Stomach (tissue), 9 donors: ENCODE measurements around the gene ADAMTS13. TPM values are rescaled to one million over a fixed set of nuclear protein-coding genes. Genes with fewer than 3 reads are reported as not detected.
"Not testable (repeated sequence)": the region's sequence is repeated elsewhere in the genome, so short reads cannot be mapped to it uniquely, and the experiment has no call there.

Experiments
- DNase-seq, 2 donors: peaks; one replicate each; pipeline versions ENCODE4 v3.0.0 to v3.0.0-alpha.2; 2013 to 2019
- H3K27ac ChIP-seq, 5 donors: fragments of 200-600 bp in 4 of 5; sonication (generic) in 4 of 5; one replicate each; pipeline ENCODE4 v1.5.1; 2013 to 2019; ENCODE audit warnings: mild to moderate bottlenecking in 1 of 5, moderate library complexity in 1 of 5
- H3K27me3 ChIP-seq, 3 donors: fragments of 200-600 bp; sonication (generic); one replicate each; pipeline ENCODE4 v1.5.1; 2017 to 2019; ENCODE audit warnings: mixed run types in 1 of 3
- H3K36me3 ChIP-seq, 4 donors: fragments of 200-600 bp; sonication (generic); 1 replicate in 3 of 4; 2 replicates in 1 of 4; pipeline ENCODE4 v1.5.1; 2016 to 2019
- H3K4me1 ChIP-seq, 4 donors: fragments of 200-600 bp; sonication (generic); one replicate each; pipeline ENCODE4 v1.5.1; 2016 to 2019
- H3K4me3 ChIP-seq, 4 donors: fragments of 200-600 bp; sonication (generic) in 3 of 4; one replicate each; pipeline ENCODE4 v1.5.1; 2016 to 2019; ENCODE audit warnings: mild to moderate bottlenecking in 1 of 4
- H3K9me3 ChIP-seq, 4 donors: fragments of 200-600 bp; sonication (generic); one replicate each; pipeline ENCODE4 v1.5.1; 2016 to 2019
- EP300 ChIP-seq: sonication (generic); formaldehyde crosslinking; IDR thresholded peaks from one replicate; pipeline ENCODE4 v1.6.1; 2017; ENCODE audit warnings: antibody characterized with exemption
- POLR2A ChIP-seq, 4 donors: fragments of 450-650 bp; IDR thresholded peaks; one replicate each; pipeline ENCODE4 v1.6.1; 2016; ENCODE audit warnings: antibody characterized with exemption in 4 of 4, control low read depth in 2 of 4, mild to moderate bottlenecking in 1 of 4, moderate library complexity in 1 of 4
- POLR2AphosphoS5 ChIP-seq, 3 donors: sonication (generic); formaldehyde crosslinking; IDR thresholded peaks; one replicate each; pipeline ENCODE4 v1.6.1; 2016; ENCODE audit warnings: antibody characterized with exemption in 3 of 3
- WGBS, 5 donors: extraction: QIAGEN DNeasy Blood & Tissue Kit in 3 of 5; methylation state at CpG; one replicate each; pipeline versions ENCODE4 v1.1.5 to v1.1.7; 2013 to 2018; 5-methylcytosine and 5-hydroxymethylcytosine counted together
- intact Hi-C: fragments of 100-400 bp; cut with DNase I; formaldehyde crosslinking; loops from one replicate; pipeline ENCODE4 v1.15.1; 2023; ENCODE audit warnings: low total_unique reads
- polyA plus RNA-seq, 3 donors: library from polyadenylated mRNA; stranded (reverse); fragments of 200-250 nt; gene quantifications; one replicate each; pipeline ENCODE4 v1.2.3, GENCODE V29; 2013
- total RNA-seq, 5 donors: library from RNA; depleted of rRNA; stranded (reverse); fragments of >200 nt; gene quantifications; one replicate each; pipeline versions ENCODE4 v1.1.0 to v1.2.3, GENCODE V29; 2014 to 2016
- TF ChIP-seq, protein P1 (sequence below), 7 experiments: fragments of 450-650 bp in 4 of 7; fragments of 200-600 bp in 3 of 7; sonication (generic) in 3 of 7; IDR thresholded peaks; one replicate each; pipeline ENCODE4 v1.5.1; 2016 to 2019; ENCODE audit warnings: antibody characterized with exemption in 7 of 7, control low read depth in 2 of 7, mild to moderate bottlenecking in 1 of 7
- donor health status: healthy with polysubstance abuse.
- donor health status: Bipolar disorder and iron deficiency.
- donor health status: healthy.

ADAMTS13 gene
- total and polyA plus RNA-seq, 8 donors = 4.6 to 19.6 (median 7.5) TPM; not detected in 1

DNA sequence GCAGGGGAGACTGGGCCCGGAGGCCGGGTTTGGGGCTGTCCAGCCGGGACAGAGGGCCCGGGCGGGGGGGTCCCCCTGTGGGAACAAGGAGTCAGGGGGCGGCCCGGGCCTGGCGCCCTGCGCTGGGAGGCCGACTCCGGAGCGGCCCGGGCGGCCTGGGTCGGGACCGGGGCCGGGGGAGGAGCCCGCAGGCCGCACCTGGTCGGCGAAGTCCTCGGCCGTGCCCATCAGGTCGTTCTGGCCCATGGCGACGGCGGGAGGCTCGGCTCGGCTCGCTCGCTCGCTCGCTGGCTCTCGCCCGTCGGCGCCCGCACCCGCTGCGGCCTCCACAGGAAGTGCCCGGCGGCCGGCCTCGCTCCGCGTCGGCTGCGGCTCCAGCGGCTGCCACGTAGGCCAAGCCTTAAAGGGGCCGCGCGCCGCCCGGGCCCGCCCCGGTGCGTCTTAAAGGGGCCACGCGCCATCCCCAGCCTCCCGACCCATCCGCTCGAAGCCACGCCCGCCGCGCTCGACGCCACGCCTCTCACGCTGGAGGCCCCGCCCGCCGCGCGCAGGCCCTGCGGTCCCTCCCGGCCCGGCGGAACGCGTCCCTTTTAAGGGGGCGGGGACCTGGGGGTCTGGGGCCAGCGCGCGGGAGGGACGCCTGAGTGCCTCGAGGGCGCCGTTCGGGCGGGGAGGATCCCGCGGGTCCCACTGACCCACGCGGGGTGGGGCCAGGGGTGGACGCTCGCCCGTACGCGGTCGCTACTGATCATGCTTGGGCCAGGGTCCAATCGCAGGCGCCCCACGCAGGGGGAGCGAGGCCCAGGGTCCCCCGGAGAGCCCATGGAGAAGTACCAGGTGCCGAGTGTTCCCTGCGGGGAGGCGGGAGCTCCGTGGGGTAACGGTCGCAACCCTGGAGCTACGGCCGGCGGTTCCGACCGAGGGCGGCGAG, 46.2 kb upstream of the ADAMTS13 start, which contains the start of the genes STKLD1 and SURF4:
Gene STKLD1, plus strand, starts transcription at position 643 of the 931 bp plus-strand sequence. Its CDS starts 108 bp downstream, at position 751.
Gene SURF4, minus strand, starts transcription at position 337 of the 931 bp plus-strand sequence. Its CDS starts 91 bp downstream, at position 246.
- H3K4me3 ChIP-seq = peak within 1 kb of the TSS; percentile 70 to 89 (median 84)
- WGBS, 5 donors = 0 to 1% (median 1%) methylated on average over 63 to 120 of the region's 120 CpGs; no CpG with 5 or more reads in 1 of the 5 donors
- intact Hi-C loops = no loop called here
- H3K27me3 ChIP-seq = no peaks in the 10 kb centered on the region
- H3K4me1 ChIP-seq = peaks cover 40 to 61% (median 57%) of the 10 kb centered on the region in 4 donors
- H3K9me3 ChIP-seq = no peaks in the 10 kb centered on the region
- TF ChIP-seq POLR2AphosphoS5 (IDR thresholded peaks at IDR 0.05) (peak; percentile 61 to 91 (median 88)), EP300 (no peak)
- H3K36me3 ChIP-seq = peaks cover 11 to 17% (median 15%) of the 10 kb centered on the region in 4 donors
- H3K27ac ChIP-seq = peak within 1 kb of the TSS; percentile 96 to 99 (median 98)
- peak; percentile 98 to 99 for DNase-seq

DNA sequence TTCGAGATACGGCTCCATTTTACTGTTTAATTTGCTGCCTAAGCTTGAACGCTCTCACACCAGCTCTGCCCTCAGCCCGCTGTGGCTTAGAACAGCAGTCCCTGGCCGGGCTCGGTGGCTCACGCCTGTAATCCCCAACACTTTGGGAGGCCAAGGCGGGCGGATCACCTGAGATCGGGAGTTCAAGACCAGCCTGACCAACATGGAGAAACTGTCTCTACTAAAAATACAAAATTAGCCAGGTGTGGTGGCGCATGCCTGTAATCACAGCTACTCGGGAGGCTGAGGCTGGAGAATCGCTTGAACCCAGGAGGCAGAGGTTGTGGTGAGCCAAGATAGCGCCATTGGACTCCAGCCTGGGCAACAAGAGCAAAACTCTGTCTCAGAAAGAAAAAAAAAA, 44.9 kb upstream of the ADAMTS13 start:
- WGBS, 5 donors = 87 to 91% (median 89%) methylated on average over 14 of the region's 14 CpGs
- DNase-seq, H3K27me3 ChIP-seq, H3K4me3 ChIP-seq, H3K27ac ChIP-seq, H3K9me3 ChIP-seq, intact Hi-C loops: not testable (repeated sequence)
- Histone ChIP-seq H3K36me3 (peaks cover 11 to 13% (median 13%) of the 10 kb centered on the region in 4 donors), H3K4me1 (peaks cover 27 to 48% (median 44%) of the 10 kb centered on the region in 4 donors)

DNA sequence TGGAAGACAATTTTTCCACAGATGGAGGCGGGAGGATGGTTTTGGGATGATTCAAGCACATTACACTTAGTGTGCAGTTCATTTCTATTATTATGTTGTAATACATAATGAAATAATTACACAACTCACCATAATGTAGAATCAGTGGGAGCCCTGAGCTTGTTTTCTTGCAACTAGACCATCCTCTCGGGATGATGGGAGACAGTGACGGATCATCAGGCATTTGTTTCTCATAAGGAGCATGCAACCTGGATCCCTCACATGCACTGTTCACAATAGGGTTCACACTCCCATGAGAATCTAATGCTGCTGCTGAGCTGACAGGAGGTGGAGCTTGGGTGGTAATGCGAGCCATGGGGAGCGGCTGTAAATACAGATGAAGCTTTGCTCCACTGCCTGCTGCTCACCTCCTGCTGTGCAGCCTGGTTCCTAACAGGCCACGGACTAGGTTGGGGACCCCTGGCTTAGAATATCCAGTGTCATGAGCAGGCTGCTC, 44.4 kb upstream of the ADAMTS13 start:
- 54 to 74% (median 61%) methylated on average over 6 of the region's 6 CpGs for WGBS, 5 donors
- H3K4me3 ChIP-seq = no peak overlapping the region
- TF ChIP-seq POLR2A (IDR thresholded peaks at IDR 0.05) = no peak
- peaks cover 22 to 44% (median 39%) of the 10 kb centered on the region in 4 donors for H3K4me1 ChIP-seq
- DNase-seq = no peak
- intact Hi-C loops = no loop called here
- peaks cover 7 to 9% (median 8%) of the 10 kb centered on the region in 4 donors for H3K36me3 ChIP-seq
- no peaks in the 10 kb centered on the region for H3K9me3 ChIP-seq
- peak overlapping the region in 1 of 5 donors; percentile 8 for H3K27ac ChIP-seq
- no peaks in the 10 kb centered on the region for H3K27me3 ChIP-seq

DNA sequence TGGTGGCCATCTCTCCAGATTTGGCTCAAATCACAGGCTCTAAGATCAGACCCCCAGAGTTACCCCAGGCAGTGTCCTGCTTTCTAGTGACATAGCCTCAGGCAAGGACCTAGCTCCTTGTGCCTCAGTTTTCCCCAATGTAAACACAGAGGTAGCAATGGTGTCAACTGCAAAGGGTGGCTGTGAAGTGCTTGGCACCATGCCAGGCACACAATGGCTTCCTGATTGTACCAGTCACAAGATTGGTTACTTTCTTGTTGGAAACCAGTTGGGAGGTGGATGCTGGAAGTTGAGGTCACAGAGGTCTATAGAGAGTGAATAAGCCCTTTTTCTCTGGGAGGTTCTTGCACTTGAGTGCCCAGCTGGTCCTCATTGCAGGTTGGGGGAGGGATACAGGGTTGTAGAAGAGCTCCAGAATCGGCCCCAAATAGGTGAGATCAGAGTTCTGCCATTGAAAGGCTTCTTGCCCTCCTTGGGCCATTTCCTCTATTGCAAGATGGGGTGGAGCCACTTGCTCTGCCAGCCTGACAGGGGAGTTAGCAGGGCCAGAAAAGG, 43.7 kb upstream of the ADAMTS13 start:
- no peak for TF ChIP-seq POLR2A (IDR thresholded peaks at IDR 0.05)
- intact Hi-C loops = no loop called here
- 57 to 80% (median 75%) methylated on average over 1 of the region's 1 CpG for WGBS, 5 donors
- no peaks in the 10 kb centered on the region for H3K9me3 ChIP-seq
- no peak for DNase-seq
- no peak overlapping the region for H3K4me3 ChIP-seq
- H3K4me1 ChIP-seq = peaks cover 16 to 36% (median 32%) of the 10 kb centered on the region in 4 donors
- H3K27me3 ChIP-seq = no peaks in the 10 kb centered on the region
- H3K27ac ChIP-seq = peak overlapping the region in 1 of 5 donors; percentile 8
- H3K36me3 ChIP-seq = peaks cover under 1 to 1% (median under 1%) of the 10 kb centered on the region in 4 donors

DNA sequence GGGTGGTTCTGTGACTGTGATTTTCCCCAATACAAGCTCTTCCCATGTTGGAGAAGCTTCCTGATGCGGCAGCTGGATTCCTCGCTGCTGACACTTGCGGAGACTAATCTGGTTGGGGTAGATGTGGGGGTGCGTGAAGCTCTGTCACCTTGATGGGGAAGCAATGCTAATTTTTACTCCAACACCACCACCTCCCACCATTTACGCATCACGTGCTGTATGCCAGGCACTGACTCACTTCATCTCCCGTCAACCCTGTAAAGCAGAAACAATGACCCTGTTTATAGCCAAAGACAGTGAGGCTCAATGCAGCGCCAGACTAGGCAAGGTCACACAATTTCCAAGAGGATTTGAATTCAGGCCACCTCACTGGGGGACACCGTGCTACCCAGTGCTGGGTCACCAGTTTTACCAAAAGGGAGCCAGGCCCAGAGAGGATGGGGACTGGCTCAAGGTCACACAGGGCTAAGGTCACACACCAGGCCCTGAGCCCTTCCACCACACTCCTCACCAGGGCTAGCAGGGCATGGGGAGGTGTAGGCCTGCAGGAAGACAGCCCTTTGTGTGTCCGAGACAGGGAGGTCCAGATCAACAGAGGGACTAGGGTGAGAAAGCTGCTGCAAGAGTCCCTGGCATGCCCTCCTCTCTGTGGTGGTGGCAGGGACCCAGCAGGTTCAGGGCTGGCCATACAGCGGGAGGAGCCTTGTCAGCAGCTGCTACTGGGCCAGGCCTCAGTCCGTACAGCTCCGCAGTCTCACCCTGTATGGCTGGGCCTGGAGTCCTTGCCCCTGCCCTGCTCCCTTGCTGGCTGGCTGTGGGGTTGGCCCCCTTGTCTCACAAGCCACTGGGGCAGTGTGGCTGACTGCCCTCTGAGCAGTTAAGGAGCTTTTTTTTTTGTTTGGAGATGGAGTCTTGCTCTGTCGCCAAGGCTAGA, 42.7 kb upstream of the ADAMTS13 start:
- Histone ChIP-seq H3K4me3 (no peak overlapping the region), H3K36me3 (no peaks in the 10 kb centered on the region), H3K9me3 (no peaks in the 10 kb centered on the region), H3K27ac (no peak overlapping the region), H3K4me1 (peaks cover 11 to 29% (median 25%) of the 10 kb centered on the region in 4 donors), H3K27me3 (no peaks in the 10 kb centered on the region)
- intact Hi-C loops = no loop called here
- no peak for DNase-seq
- 88 to 93% (median 91%) methylated on average over 10 to 14 of the region's 14 CpGs for WGBS, 5 donors
- TF ChIP-seq POLR2A (IDR thresholded peaks at IDR 0.05) = no peak
- TF ChIP-seq, protein P1, sequence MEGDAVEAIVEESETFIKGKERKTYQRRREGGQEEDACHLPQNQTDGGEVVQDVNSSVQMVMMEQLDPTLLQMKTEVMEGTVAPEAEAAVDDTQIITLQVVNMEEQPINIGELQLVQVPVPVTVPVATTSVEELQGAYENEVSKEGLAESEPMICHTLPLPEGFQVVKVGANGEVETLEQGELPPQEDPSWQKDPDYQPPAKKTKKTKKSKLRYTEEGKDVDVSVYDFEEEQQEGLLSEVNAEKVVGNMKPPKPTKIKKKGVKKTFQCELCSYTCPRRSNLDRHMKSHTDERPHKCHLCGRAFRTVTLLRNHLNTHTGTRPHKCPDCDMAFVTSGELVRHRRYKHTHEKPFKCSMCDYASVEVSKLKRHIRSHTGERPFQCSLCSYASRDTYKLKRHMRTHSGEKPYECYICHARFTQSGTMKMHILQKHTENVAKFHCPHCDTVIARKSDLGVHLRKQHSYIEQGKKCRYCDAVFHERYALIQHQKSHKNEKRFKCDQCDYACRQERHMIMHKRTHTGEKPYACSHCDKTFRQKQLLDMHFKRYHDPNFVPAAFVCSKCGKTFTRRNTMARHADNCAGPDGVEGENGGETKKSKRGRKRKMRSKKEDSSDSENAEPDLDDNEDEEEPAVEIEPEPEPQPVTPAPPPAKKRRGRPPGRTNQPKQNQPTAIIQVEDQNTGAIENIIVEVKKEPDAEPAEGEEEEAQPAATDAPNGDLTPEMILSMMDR (IDR thresholded peaks at IDR 0.05) = no peak
- TF ChIP-seq EP300 = no peak
- TF ChIP-seq POLR2AphosphoS5 (IDR thresholded peaks at IDR 0.05) = no peak
